GM12878 (cell line): ENCODE results near the gene TDRD9. TPM values are rescaled to one million over a fixed set of nuclear protein-coding genes. Genes with fewer than 3 reads are reported as not detected.

ENCODE experiments used
- ATAC-seq: fragments of 200-7000 bp; cut with Tn5 transposase; 3 replicates; pipeline ENCODE4 v1.9.1; 2020; ENCODE audit warnings: mild to moderate bottlenecking, moderate library complexity
- BruUV-seq: library from RNA; stranded (reverse); fragments of 400-500 nt; replicated peaks from 2 replicates; lab custom pipeline; 2021; lab: Mats Ljungman, UMichigan
- CTCF ChIA-PET: fragments of 300-600 bp; sonication (Branson Sonifier 250); formaldehyde crosslinking; extraction: SDS; loops from one replicate; lab custom pipeline; 2021; ENCODE audit warnings: inconsistent platforms; lab: Yijun Ruan, JAX
- POLR2A ChIA-PET: fragments of 350-600 bp; formaldehyde crosslinking; extraction: SDS; loops from one replicate; lab custom pipeline; 2021; ENCODE audit warnings: inconsistent platforms; lab: Charles Lee
- RAD21 ChIA-PET: fragments of 300-600 bp; sonication (Branson Sonifier 250); formaldehyde crosslinking; loops from one replicate; lab custom pipeline; 2023; ENCODE audit warnings: antibody characterized with exemption; ENCODE audit not compliant: unreplicated experiment; lab: Charles Lee
- SMC1A ChIA-PET: fragments of 300-600 bp; sonication (Branson Sonifier 250); formaldehyde crosslinking; loops from one replicate; lab custom pipeline; 2023; ENCODE audit not compliant: unreplicated experiment, uncharacterized antibody; lab: Charles Lee
- DNase-seq: peaks from one replicate; pipeline ENCODE4 v3.0.0-alpha.2; 2011; ENCODE audit warnings: low read depth, low spot score
- FAIRE-seq: peaks from 3 replicates; lab custom pipeline; 2011; peaks lifted over from hg19 to GRCh38; lab: Jason Lieb, UNC
- H2AFZ ChIP-seq: 2 replicates; pipeline ENCODE4 v1.6.0; 2011; ENCODE audit warnings: low read depth, low read length, control low read depth; ENCODE audit not compliant: control insufficient read depth
- H3K27ac ChIP-seq: 2 replicates; pipeline ENCODE4 v1.5.1; 2011; ENCODE audit warnings: control low read depth; ENCODE audit not compliant: control insufficient read depth, insufficient read depth
- H3K27me3 ChIP-seq, 2 experiments: replicated peaks in 1 of 2; 2 replicates each; pipeline versions ENCODE4 v1.6.0 to v1.6.1; 2011; ENCODE audit warnings: low read length in 1 of 2; ENCODE audit not compliant: control insufficient read depth in 2 of 2, insufficient read depth in 2 of 2
- H3K36me3 ChIP-seq, 2 experiments: 2 replicates each; pipeline ENCODE4 v1.5.1; 2011; ENCODE audit warnings: low read length in 1 of 2; ENCODE audit not compliant: control insufficient read depth in 2 of 2, insufficient read depth in 2 of 2
- H3K4me1 ChIP-seq: 2 replicates; pipeline ENCODE4 v1.6.1; 2011; ENCODE audit warnings: mild to moderate bottlenecking, low read length, moderate library complexity, mixed read lengths; ENCODE audit not compliant: control insufficient read depth, insufficient read depth
- H3K4me2 ChIP-seq: 2 replicates; pipeline ENCODE4 v1.6.0; 2011; ENCODE audit warnings: control low read depth; ENCODE audit not compliant: control insufficient read depth, insufficient read depth
- H3K4me3 ChIP-seq: fragments of 200-600 bp; sonication (generic); 2 replicates; pipeline ENCODE4 v1.5.1; 2016
- H3K79me2 ChIP-seq: 2 replicates; pipeline ENCODE4 v1.6.0; 2011; ENCODE audit warnings: low read length; ENCODE audit not compliant: control insufficient read depth, insufficient read depth
- H3K9ac ChIP-seq: 2 replicates; pipeline ENCODE4 v1.8.0; 2011; ENCODE audit warnings: low read length, control low read depth, mixed read lengths; ENCODE audit not compliant: control insufficient read depth, insufficient read depth
- H3K9me3 ChIP-seq: replicated peaks from 3 replicates; pipeline ENCODE4 v1.5.1; 2011; ENCODE audit warnings: mild to moderate bottlenecking, low read length; ENCODE audit not compliant: control insufficient read depth, insufficient read depth
- H4K20me1 ChIP-seq: 2 replicates; pipeline ENCODE4 v1.6.0; 2011; ENCODE audit not compliant: control insufficient read depth, insufficient read depth
- CHD1 ChIP-seq: IDR thresholded peaks from 2 replicates; pipeline ENCODE4 v1.6.1; 2012; ENCODE audit warnings: low read depth, low read length, improper control_type of control experiment
- EP300 ChIP-seq, 2 experiments: fragments of 150-350 bp in 1 of 2; IDR thresholded peaks; 2 replicates each; pipeline ENCODE4 v1.6.1; 2011 to 2012; ENCODE audit warnings: low read depth in 2 of 2, low read length in 2 of 2, borderline replicate concordance in 1 of 2, improper control_type of control experiment in 1 of 2, inconsistent platforms in 1 of 2; ENCODE audit not compliant: control insufficient read depth in 1 of 2
- KLF5 ChIP-seq: fragments of 450-650 bp; IDR thresholded peaks from 2 replicates; pipeline ENCODE4 v1.6.1; 2014; ENCODE audit warnings: mild to moderate bottlenecking; ENCODE audit not compliant: partially characterized antibody
- WGBS: methylation state at CpG from one replicate; pipeline ENCODE4 v1.1.6; 2016; ENCODE audit warnings: low lambda C conversion rate; ENCODE audit not compliant: insufficient replicate concordance, insufficient coverage; ENCODE audit errors: missing lambda C conversion rate; 5-methylcytosine and 5-hydroxymethylcytosine counted together
- in situ Hi-C: fragments of 300-500 bp; cut with MboI; formaldehyde crosslinking; loops from 9 replicates; pipeline ENCODE4 v1.14.3; 2018; ENCODE audit warnings: mixed read lengths
- intact Hi-C: fragments of 100-400 bp; cut with micrococcal nuclease; formaldehyde crosslinking; loops from one replicate; pipeline ENCODE4 v1.14.2; 2022; ENCODE audit not compliant: unreplicated experiment
- polyA plus RNA-seq, 11 experiments: library from polyadenylated mRNA; depleted of rRNA in 4 of 11; unstranded in 6 of 11; stranded (reverse) in 5 of 11; fragments of >200 nt; fragmentation: Nextera tagmentation in 4 of 11; fragmentation: Illumina TruSeq in 1 of 11; extraction: Ambion mirVana in 4 of 11; extraction: Trizol in 1 of 11; gene quantifications; 1 replicate in 1 of 11; 2 replicates in 10 of 11; pipeline versions ENCODE4 v1.2.1 to v1.2.3, GENCODE V29; 2011 to 2016; ENCODE audit warnings: inconsistent platforms in 2 of 11, missing spikeins in 2 of 11, low read depth in 1 of 11
- total RNA-seq, 4 experiments: library from RNA; depleted of rRNA in 3 of 4; stranded (reverse); fragments of >200 nt in 3 of 4; fragmentation: Illumina TruSeq in 1 of 4; extraction: Trizol in 1 of 4; gene quantifications; 2 replicates each; pipeline versions ENCODE4 v1.2.1 to v1.2.3, GENCODE V29; 2013 to 2021
- TF ChIP-seq, protein P1 (sequence below): fragments of 150-350 bp; IDR thresholded peaks from 2 replicates; pipeline ENCODE4 v1.6.1; 2014; ENCODE audit warnings: mild to moderate bottlenecking, low read depth, low read length

TDRD9 gene
- total and polyA plus RNA-seq, 10 of the 15 experiments (the other 5 are each of a cell fraction or from before 2014, with no cell fraction given) = 0.12 TPM; not detected in 9

- no peak overlapping the region for H3K27ac ChIP-seq
- H3K36me3 ChIP-seq = no peaks in the 10 kb centered on the region
- H4K20me1 ChIP-seq = no peaks in the 10 kb centered on the region
- ChIA-PET RAD21 (no interaction called here), CTCF (interaction anchor here (1.5 kb wide), 1 partner anchor 176 kb away, joined by 4 read pairs; no protein-coding TSS in a partner anchor), SMC1A (interaction anchor here (1.3 kb wide), 1 partner anchor 176 kb away, joined by 3 read pairs; no protein-coding TSS in a partner anchor), POLR2A (no interaction called here)
- no peaks in the 10 kb centered on the region for H3K79me2 ChIP-seq
- no peaks in the 10 kb centered on the region for H3K27me3 ChIP-seq
- H2AFZ ChIP-seq = no peak overlapping the region
- no peak overlapping the region for H3K4me3 ChIP-seq
- intact Hi-C loops = no loop called here
- in situ Hi-C loops = loop anchor here (5.0 kb wide), 1 partner anchor 177 kb away; no protein-coding TSS in a partner anchor
- TF ChIP-seq KLF5 = no peak
- no peak for TF ChIP-seq EP300 (IDR thresholded peaks at IDR 0.05; ENCODE audit: borderline replicate concordance in 1 of 2, control insufficient read depth in 1 of 2, low read depth in 2 of 2, low read length in 2 of 2)
- no peaks in the 10 kb centered on the region for H3K4me1 ChIP-seq
- H3K9me3 ChIP-seq = no peaks in the 10 kb centered on the region; the same call in 2 of the 3 replicates
- H3K9ac ChIP-seq = no peak overlapping the region
- no peak overlapping the region for H3K4me2 ChIP-seq
- FAIRE-seq (no peak), DNase-seq (no peak), ATAC-seq (no peak)
- WGBS = 15% methylated on average over 5 of the region's 5 CpGs
- no TSS peak for BruUV-seq
Observed at GRCh38 chr14:103984196-103984595, 55.9 kb downstream of the TDRD9 start.

GRCh38 chr14:103989034-103989433, 60.8 kb downstream of the TDRD9 start:
- no peak for FAIRE-seq
- H3K4me2 ChIP-seq = no peak overlapping the region
- no peaks in the 10 kb centered on the region for H3K4me1 ChIP-seq
- POLR2A ChIA-PET = no interaction called here
- H3K36me3 ChIP-seq = no peaks in the 10 kb centered on the region
- peaks cover 0 to 1% of the 10 kb centered on the region in 2 experiments; a peak in 1 of 4 replicates for H3K27me3 ChIP-seq
- no peak overlapping the region for H2AFZ ChIP-seq
- RAD21 ChIA-PET = no interaction called here
- H3K79me2 ChIP-seq = no peaks in the 10 kb centered on the region
- peaks cover 2% of the 10 kb centered on the region; the same call in 2 of the 3 replicates for H3K9me3 ChIP-seq
- intact Hi-C loops (no loop called here), in situ Hi-C loops (no loop called here)
- no peak for ATAC-seq
- WGBS = 0% methylated on average over 1 of the region's 1 CpG
- CTCF ChIA-PET = no interaction called here
- no peaks in the 10 kb centered on the region for H4K20me1 ChIP-seq
- no peak overlapping the region for H3K27ac ChIP-seq
- no peak overlapping the region for H3K4me3 ChIP-seq
- SMC1A ChIA-PET = interaction anchor here (0.9 kb wide), 1 partner anchor 218 kb away, joined by 3 read pairs; no protein-coding TSS in a partner anchor
- no peak overlapping the region for H3K9ac ChIP-seq
- TF ChIP-seq, protein P1, sequence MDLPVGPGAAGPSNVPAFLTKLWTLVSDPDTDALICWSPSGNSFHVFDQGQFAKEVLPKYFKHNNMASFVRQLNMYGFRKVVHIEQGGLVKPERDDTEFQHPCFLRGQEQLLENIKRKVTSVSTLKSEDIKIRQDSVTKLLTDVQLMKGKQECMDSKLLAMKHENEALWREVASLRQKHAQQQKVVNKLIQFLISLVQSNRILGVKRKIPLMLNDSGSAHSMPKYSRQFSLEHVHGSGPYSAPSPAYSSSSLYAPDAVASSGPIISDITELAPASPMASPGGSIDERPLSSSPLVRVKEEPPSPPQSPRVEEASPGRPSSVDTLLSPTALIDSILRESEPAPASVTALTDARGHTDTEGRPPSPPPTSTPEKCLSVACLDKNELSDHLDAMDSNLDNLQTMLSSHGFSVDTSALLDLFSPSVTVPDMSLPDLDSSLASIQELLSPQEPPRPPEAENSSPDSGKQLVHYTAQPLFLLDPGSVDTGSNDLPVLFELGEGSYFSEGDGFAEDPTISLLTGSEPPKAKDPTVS = no peak
- TF ChIP-seq CHD1 = no peak
- BruUV-seq = no TSS peak
- no peak for DNase-seq
